Activated B cell treated with CpG ODN at 0.5 μM for 24 hours (primary cell): ENCODE results near the gene TAF1B. TPM values are rescaled to one million over a fixed set of nuclear protein-coding genes. Genes with fewer than 3 reads are reported as not detected.

ENCODE experiments used
- ATAC-seq: fragments of 200-7000 bp; cut with Tn5 transposase; one replicate; pipeline ENCODE4 v1.10.0; 2021; ENCODE audit warnings: low read depth, mild to moderate bottlenecking, moderate library complexity
- CTCF ChIA-PET: fragments of 350-600 bp; sonication (Branson Sonifier 250); formaldehyde crosslinking; loops from one replicate; lab custom pipeline; 2021; ENCODE audit warnings: antibody characterized with exemption; lab: Charles Lee
- POLR2A ChIA-PET: fragments of 350-600 bp; sonication (Branson Sonifier 250); formaldehyde crosslinking; loops from one replicate; lab custom pipeline; 2021; ENCODE audit warnings: antibody characterized with exemption; lab: Charles Lee
- DNase-seq: peaks from one replicate; pipeline ENCODE4 v3.0.0; 2022
- H3K27ac Mint-ChIP-seq: one replicate; pipeline ENCODE4 v1.8.0; 2020; ENCODE audit warnings: mixed read lengths
- H3K27me3 Mint-ChIP-seq: one replicate; pipeline ENCODE4 v1.8.0; 2021; ENCODE audit warnings: mixed read lengths
- H3K36me3 Mint-ChIP-seq: one replicate; pipeline ENCODE4 v1.8.0; 2021; ENCODE audit warnings: low read depth, mixed read lengths
- H3K4me1 Mint-ChIP-seq: one replicate; pipeline ENCODE4 v1.8.0; 2021; ENCODE audit warnings: mixed read lengths
- H3K4me3 Mint-ChIP-seq: one replicate; pipeline ENCODE4 v1.8.0; 2020; ENCODE audit warnings: mild to moderate bottlenecking, mixed read lengths
- H3K9me3 Mint-ChIP-seq: one replicate; pipeline ENCODE4 v1.8.0; 2020; ENCODE audit warnings: mixed read lengths
- CTCF ChIP-seq: fragments of 200-600 bp; IDR thresholded peaks from one replicate; pipeline ENCODE4 v1.8.0; 2022; ENCODE audit warnings: antibody characterized with exemption, mild to moderate bottlenecking
- intact Hi-C: fragments of 100-400 bp; cut with micrococcal nuclease; formaldehyde crosslinking; loops from one replicate; pipeline ENCODE4 v1.15.1; 2024
- total RNA-seq: library from RNA; stranded (reverse); gene quantifications from 2 replicates; pipeline ENCODE4 v1.2.3, GENCODE V29; 2022

The TAF1B gene
- total RNA-seq, 1 donor from 2014 or later = 28.7 TPM

- H3K36me3 Mint-ChIP-seq = no peaks in the 10 kb centered on the region
- ATAC-seq = no peak
- peak; percentile 6 for DNase-seq
- intact Hi-C loops = no loop called here
- no peaks in the 10 kb centered on the region for H3K9me3 Mint-ChIP-seq
- ChIA-PET POLR2A (no interaction called here), CTCF (no interaction called here)
- TF ChIP-seq CTCF = no peak
- H3K4me1 Mint-ChIP-seq = peaks cover 4% of the 10 kb centered on the region
- no peak overlapping the region for H3K27ac Mint-ChIP-seq
- peaks cover 9% of the 10 kb centered on the region for H3K27me3 Mint-ChIP-seq
- no peak overlapping the region for H3K4me3 Mint-ChIP-seq
Measured at GRCh38 chr2:9805435-9806297, 37.6 kb upstream of the TAF1B start.

GRCh38 chr2:9806298-9806610, 37.0 kb upstream of the TAF1B start:
- DNase-seq = no peak
- peaks cover 9% of the 10 kb centered on the region for H3K27me3 Mint-ChIP-seq
- no peaks in the 10 kb centered on the region for H3K36me3 Mint-ChIP-seq
- H3K4me1 Mint-ChIP-seq = peaks cover 1% of the 10 kb centered on the region
- H3K4me3 Mint-ChIP-seq = no peak overlapping the region
- no peaks in the 10 kb centered on the region for H3K9me3 Mint-ChIP-seq
- intact Hi-C loops = no loop called here
- no peak for ATAC-seq
- CTCF ChIA-PET = no interaction called here
- H3K27ac Mint-ChIP-seq = no peak overlapping the region
- TF ChIP-seq CTCF = no peak
- POLR2A ChIA-PET = no interaction called here

- DNase-seq (no peak), ATAC-seq (no peak)
- no peaks in the 10 kb centered on the region for H3K9me3 Mint-ChIP-seq
- intact Hi-C loops = no loop called here
- H3K4me1 Mint-ChIP-seq = no peaks in the 10 kb centered on the region
- H3K4me3 Mint-ChIP-seq = no peak overlapping the region
- TF ChIP-seq CTCF = no peak
- H3K27me3 Mint-ChIP-seq = peaks cover 9% of the 10 kb centered on the region
- CTCF ChIA-PET = no interaction called here
- H3K27ac Mint-ChIP-seq = no peak overlapping the region
- POLR2A ChIA-PET = no interaction called here
- H3K36me3 Mint-ChIP-seq = no peaks in the 10 kb centered on the region
Measured at GRCh38 chr2:9806656-9807055, 36.6 kb upstream of the TAF1B start.

- intact Hi-C loops = no loop called here
- Mint-ChIP-seq H3K4me3 (no peak overlapping the region), H3K9me3 (no peaks in the 10 kb centered on the region), H3K4me1 (no peaks in the 10 kb centered on the region), H3K27ac (no peak overlapping the region), H3K36me3 (no peaks in the 10 kb centered on the region), H3K27me3 (peaks cover 9% of the 10 kb centered on the region)
- CTCF ChIA-PET = no interaction called here
- DNase-seq (no peak), ATAC-seq (no peak)
- POLR2A ChIA-PET = no interaction called here
- TF ChIP-seq CTCF = no peak
Measured at GRCh38 chr2:9807056-9807455, 36.2 kb upstream of the TAF1B start.

- CTCF ChIA-PET = no interaction called here
- ATAC-seq (no peak), DNase-seq (no peak)
- intact Hi-C loops = no loop called here
- no peak overlapping the region for H3K27ac Mint-ChIP-seq
- H3K9me3 Mint-ChIP-seq = no peaks in the 10 kb centered on the region
- H3K27me3 Mint-ChIP-seq = peaks cover 9% of the 10 kb centered on the region
- TF ChIP-seq CTCF = no peak
- no peaks in the 10 kb centered on the region for H3K4me1 Mint-ChIP-seq
- H3K4me3 Mint-ChIP-seq = no peak overlapping the region
- POLR2A ChIA-PET = no interaction called here
- no peaks in the 10 kb centered on the region for H3K36me3 Mint-ChIP-seq
Measured at GRCh38 chr2:9807555-9808305, 35.5 kb upstream of the TAF1B start.
